Activated T-helper 1 cell treated with anti-CD3 and anti-CD28 coated beads, Interleukin-12 subunit alpha, Interleukin-12 subunit beta, Interleukin-2, Interleukin-4 antibody, amounts not matched to agents 30 ng/mL and 10 ng/mL and 1 ng/mL, durations not matched to agents 14 hours and 24 hours and 36 hours (primary cell): ENCODE results near the gene ADAP1. TPM values are rescaled to one million over a fixed set of nuclear protein-coding genes. Genes with fewer than 3 reads are reported as not detected.
A peak's percentile ranks its signal among the peaks of the same experiment; 100 is the strongest.

Experiments used
- DNase-seq: peaks from one replicate; pipeline ENCODE4 v3.0.0; 2021; ENCODE audit warnings: low spot score
- H3K27ac Mint-ChIP-seq: one replicate; pipeline ENCODE4 v1.8.0; 2021; ENCODE audit warnings: mild to moderate bottlenecking, mixed read lengths
- H3K27me3 Mint-ChIP-seq: one replicate; pipeline ENCODE4 v1.8.0; 2022; ENCODE audit warnings: mild to moderate bottlenecking, moderate library complexity, mixed read lengths; ENCODE audit not compliant: insufficient read depth
- H3K36me3 Mint-ChIP-seq: one replicate; pipeline ENCODE4 v1.8.0; 2021; ENCODE audit warnings: low read depth, mixed read lengths
- H3K4me1 Mint-ChIP-seq: one replicate; pipeline ENCODE4 v1.8.0; 2021; ENCODE audit warnings: low read depth, mixed read lengths
- H3K4me3 Mint-ChIP-seq: one replicate; pipeline ENCODE4 v1.8.0; 2021; ENCODE audit warnings: mild to moderate bottlenecking, moderate library complexity, mixed read lengths
- H3K9me3 Mint-ChIP-seq: one replicate; pipeline ENCODE4 v1.8.0; 2021; ENCODE audit warnings: mixed read lengths
- intact Hi-C: fragments of 100-400 bp; cut with micrococcal nuclease; formaldehyde crosslinking; loops from one replicate; pipeline ENCODE4 v1.15.1; 2024
- total RNA-seq: library from RNA; stranded (reverse); gene quantifications from 2 replicates; pipeline ENCODE4 v1.2.3, GENCODE V29; 2022

Gene ADAP1
- total RNA-seq, 1 donor from 2014 or later, result 80.9 TPM

DNA sequence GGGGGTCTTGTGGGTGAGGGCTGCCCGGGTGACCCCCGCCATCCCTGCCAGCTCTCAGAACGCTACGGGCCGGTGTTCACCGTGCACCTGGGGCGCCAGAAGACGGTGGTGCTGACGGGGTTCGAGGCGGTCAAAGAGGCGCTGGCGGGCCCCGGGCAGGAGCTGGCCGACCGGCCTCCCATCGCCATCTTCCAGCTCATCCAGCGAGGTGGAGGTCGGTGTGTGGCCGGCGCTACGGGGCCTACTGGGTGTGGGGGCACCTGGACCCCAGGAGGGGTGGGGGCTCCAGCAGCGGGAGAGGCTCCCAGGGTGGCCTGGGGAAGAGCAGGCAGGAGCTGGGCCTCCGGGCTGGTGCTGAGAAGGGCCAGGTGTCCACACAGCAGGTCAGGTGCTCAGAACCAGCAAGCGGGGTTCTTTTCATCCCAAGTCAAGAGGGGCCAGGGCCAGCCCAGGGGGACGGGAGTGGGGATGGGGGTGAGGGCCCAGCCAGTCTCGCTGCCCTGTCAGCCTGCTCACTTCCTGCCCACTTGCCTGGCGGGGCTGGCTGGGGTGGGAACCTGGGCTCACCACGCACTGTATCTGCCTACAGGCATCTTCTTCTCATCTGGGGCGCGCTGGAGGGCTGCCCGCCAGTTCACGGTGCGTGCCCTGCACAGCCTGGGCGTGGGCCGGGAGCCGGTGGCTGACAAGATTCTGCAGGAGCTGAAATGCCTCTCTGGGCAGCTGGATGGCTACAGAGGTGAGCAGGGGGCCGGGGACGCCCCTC is 30.1 kb upstream of the ADAP1 start:
- no peak overlapping the region for H3K4me3 Mint-ChIP-seq
- no peak for DNase-seq
- H3K4me1 Mint-ChIP-seq, result no peaks in the 10 kb centered on the region
- H3K27ac Mint-ChIP-seq, result no peak overlapping the region
- no peaks in the 10 kb centered on the region for H3K36me3 Mint-ChIP-seq
- no peaks in the 10 kb centered on the region for H3K27me3 Mint-ChIP-seq
- intact Hi-C loops, result no loop called here
- H3K9me3 Mint-ChIP-seq, result no peaks in the 10 kb centered on the region

DNA sequence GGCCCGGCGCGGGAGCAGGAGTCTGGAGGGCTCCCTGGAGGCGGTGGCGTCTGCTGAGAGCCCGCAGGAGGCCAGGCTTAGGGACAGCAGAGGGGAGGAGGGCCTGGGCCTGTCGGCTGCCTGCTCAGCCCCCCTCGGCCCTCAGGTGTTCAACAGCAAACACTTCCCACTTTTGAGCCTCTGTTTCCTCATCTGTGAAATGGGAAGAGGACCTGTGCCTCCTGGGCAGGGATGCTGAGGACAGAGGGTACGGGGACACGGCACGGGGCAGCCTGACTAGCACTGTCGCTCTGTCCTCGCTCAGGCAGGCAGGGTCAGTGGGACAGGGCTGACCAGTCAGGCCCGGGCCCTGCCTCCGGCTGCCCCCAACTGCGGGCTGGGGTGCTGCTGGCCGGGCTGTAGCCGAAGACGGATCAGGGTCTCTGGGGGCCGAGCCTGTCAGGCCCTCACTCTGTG is 29.2 kb upstream of the ADAP1 start:
- Mint-ChIP-seq H3K36me3 (no peaks in the 10 kb centered on the region), H3K4me3 (no peak overlapping the region), H3K27me3 (no peaks in the 10 kb centered on the region), H3K27ac (no peak overlapping the region), H3K9me3 (no peaks in the 10 kb centered on the region), H3K4me1 (no peaks in the 10 kb centered on the region)
- no peak for DNase-seq
- intact Hi-C loops, result no loop called here

DNA sequence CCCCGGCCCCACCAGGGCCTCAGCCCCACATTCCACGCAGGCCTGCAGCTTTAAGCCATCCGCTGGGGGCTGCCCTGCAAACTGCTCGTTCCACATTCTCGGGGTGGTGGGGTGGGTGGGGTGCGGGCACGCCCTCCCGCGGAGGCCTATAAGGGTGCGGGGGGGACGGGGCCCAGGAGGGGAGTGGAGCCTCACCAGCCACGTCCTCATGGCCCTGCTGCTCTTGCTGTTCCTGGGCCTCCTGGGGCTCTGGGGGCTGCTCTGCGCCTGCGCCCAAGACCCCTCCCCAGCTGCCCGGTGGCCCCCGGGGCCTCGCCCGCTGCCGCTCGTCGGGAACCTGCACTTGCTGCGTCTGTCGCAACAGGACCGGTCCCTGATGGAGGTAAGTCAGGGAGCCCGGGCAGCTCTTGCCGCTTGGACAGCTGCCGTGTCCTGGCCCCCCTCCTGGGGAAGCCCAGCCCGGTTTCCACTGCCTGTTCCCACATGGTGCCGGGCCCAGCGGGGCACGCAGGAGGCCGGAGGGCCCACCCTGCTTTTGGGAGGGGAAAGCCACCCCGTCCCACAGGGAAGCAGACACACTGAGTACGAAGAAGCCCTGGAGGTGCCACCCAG is 28.6 kb upstream of the ADAP1 start, which contains the start of gene CYP2W1:
TSS of gene CYP2W1 (plus strand) at position 178 of the 612 bp plus-strand sequence. CDS start at position 209, 31 bp downstream.
- H3K9me3 Mint-ChIP-seq, result no peaks in the 10 kb centered on the region
- intact Hi-C loops, result no loop called here
- no peak within 1 kb of the TSS for H3K27ac Mint-ChIP-seq
- H3K4me1 Mint-ChIP-seq, result no peaks in the 10 kb centered on the region
- H3K27me3 Mint-ChIP-seq, result no peaks in the 10 kb centered on the region
- no peaks in the 10 kb centered on the region for H3K36me3 Mint-ChIP-seq
- H3K4me3 Mint-ChIP-seq, result no peak within 1 kb of the TSS
- DNase-seq, result no peak

DNA sequence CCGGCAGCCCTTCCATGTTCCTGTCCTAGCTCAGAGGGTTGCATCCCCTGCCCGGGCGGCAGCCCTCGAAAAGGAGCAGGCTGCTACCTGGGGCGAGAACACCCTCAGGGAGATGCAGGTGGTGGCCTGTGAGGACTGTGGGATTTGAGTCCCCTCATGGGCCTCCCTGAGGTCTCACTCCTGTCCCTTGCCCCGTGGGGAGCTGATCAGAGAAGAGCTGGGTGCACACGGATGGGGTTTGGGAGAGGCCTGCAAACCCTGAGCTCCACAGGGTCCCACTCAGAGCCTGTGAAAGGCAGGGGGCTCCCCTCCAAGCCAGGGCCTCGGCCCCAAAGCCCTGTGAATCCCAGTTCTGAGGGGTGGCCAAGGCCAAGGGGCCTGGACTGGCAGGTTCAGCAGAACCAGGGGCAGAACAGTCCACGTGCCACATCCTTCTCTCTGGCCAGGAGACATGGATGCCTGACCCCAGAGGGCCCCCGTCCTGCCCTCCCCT is 28.1 kb upstream of the ADAP1 start:
- Mint-ChIP-seq H3K4me1 (no peaks in the 10 kb centered on the region), H3K36me3 (no peaks in the 10 kb centered on the region), H3K27ac (no peak overlapping the region), H3K27me3 (no peaks in the 10 kb centered on the region), H3K9me3 (no peaks in the 10 kb centered on the region), H3K4me3 (no peak overlapping the region)
- intact Hi-C loops, result no loop called here
- DNase-seq, result no peak

DNA sequence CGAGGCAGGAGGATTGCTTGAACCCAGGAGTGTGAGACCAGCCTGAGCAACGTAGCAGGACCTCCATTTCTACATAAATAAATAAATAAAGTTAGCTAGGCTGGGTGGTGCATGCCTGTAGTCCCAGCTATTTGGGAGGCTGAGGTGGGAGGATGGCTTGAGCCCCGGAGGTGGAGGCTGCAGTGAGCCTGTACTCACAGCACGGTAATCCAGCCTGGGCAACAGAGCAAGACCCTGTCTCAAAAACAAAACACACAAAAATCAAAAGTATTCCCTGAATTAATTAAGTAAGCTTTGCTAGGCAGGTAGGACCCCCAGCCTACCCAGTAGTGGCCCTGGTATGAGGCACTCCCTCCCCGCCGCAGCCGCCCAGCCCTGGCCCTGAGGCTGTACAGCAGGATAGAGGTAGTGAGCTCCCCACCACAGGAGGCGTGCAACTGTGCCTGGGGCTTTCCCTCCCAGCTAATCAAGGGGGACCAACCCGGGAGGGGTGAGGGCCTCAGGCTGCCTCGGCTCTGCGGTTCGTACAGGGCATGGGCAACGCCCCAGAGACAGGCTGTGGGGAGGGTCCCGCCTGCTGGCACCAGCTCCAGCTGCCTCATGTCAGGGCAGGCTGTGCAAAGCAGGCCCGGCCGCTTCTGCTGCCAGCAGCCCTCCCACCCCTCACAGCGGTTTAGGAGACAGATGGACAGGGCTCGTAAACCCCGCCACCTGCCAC is 27.5 kb upstream of the ADAP1 start:
- no peak overlapping the region for H3K4me3 Mint-ChIP-seq
- DNase-seq, result no peak
- intact Hi-C loops, result no loop called here

DNA sequence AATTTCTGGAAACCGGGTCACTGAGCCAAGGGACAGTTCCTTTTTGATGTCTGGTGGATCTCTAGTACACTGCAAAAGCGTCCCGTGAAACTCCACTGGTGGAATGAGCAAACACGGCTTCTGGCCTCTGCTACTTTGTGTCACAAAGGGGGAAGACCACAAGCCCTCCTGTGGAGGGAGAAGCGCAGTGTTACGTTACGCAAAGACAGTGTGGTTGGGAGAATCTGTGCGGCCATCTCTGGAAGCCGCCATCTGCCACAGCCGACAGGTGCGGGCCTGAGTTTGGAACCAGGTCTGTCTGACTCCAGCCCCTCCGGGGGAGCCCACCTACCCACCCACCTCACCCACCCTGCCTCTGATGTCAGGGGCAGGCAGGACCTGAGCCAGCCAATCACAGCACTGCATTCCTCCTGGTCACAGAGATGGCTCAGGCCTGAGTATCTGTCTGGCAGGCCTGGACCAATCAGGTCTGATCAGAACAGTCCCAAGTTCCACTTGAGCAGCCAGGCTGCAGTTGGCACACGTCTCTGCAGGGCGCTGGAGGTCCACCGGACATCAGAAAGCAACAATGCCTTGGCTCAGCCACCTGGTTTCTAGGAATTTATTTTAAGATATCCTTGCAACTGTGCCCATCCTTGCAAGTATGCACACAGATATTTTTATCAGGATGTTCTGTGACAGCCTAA is 25.5 kb upstream of the ADAP1 start:
- H3K4me3 Mint-ChIP-seq, result no peak overlapping the region
- H3K36me3 Mint-ChIP-seq, result no peaks in the 10 kb centered on the region
- intact Hi-C loops, result loop anchor here (10.0 kb wide), 1 partner anchor 185 kb away; the partner anchor contains the start of gene ZFAND2A
- H3K27me3 Mint-ChIP-seq, result no peaks in the 10 kb centered on the region
- H3K27ac Mint-ChIP-seq, result no peak overlapping the region
- H3K4me1 Mint-ChIP-seq, result no peaks in the 10 kb centered on the region
- no peak for DNase-seq
- H3K9me3 Mint-ChIP-seq, result no peaks in the 10 kb centered on the region

More for the DNA sequence above, 27.5 kb upstream of the ADAP1 start:
- no peaks in the 10 kb centered on the region for H3K9me3 Mint-ChIP-seq
- H3K36me3 Mint-ChIP-seq, result no peaks in the 10 kb centered on the region
- no peak overlapping the region for H3K27ac Mint-ChIP-seq
- no peaks in the 10 kb centered on the region for H3K4me1 Mint-ChIP-seq
- H3K27me3 Mint-ChIP-seq, result no peaks in the 10 kb centered on the region

DNA sequence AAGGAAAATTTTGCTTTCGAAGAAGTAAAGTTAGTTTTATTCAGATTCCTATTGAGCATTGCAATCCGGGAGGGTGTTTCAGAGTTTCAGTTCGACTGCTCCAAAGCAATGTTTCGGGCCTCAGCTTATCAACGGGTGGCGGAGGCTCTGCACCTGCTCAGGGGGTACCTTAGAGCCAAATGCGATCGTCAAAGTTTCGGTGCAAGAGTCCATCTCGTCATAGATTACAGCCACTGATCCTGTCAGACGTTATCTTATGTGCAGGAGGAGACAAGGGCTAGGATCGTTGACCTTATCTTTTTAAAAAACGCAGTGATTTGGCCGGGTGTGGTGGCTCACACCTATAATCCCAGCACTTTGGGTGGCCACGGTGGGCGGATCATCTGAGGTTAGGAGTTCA is 24.7 kb upstream of the ADAP1 start:
- Mint-ChIP-seq H3K36me3 (peaks cover 3% of the 10 kb centered on the region), H3K4me1 (no peaks in the 10 kb centered on the region), H3K4me3 (no peak overlapping the region), H3K27ac (no peak overlapping the region), H3K9me3 (no peaks in the 10 kb centered on the region), H3K27me3 (no peaks in the 10 kb centered on the region)
- intact Hi-C loops, result loop anchor here (10.0 kb wide), 1 partner anchor 186 kb away; the partner anchor contains the start of gene ZFAND2A
- no peak for DNase-seq

DNA sequence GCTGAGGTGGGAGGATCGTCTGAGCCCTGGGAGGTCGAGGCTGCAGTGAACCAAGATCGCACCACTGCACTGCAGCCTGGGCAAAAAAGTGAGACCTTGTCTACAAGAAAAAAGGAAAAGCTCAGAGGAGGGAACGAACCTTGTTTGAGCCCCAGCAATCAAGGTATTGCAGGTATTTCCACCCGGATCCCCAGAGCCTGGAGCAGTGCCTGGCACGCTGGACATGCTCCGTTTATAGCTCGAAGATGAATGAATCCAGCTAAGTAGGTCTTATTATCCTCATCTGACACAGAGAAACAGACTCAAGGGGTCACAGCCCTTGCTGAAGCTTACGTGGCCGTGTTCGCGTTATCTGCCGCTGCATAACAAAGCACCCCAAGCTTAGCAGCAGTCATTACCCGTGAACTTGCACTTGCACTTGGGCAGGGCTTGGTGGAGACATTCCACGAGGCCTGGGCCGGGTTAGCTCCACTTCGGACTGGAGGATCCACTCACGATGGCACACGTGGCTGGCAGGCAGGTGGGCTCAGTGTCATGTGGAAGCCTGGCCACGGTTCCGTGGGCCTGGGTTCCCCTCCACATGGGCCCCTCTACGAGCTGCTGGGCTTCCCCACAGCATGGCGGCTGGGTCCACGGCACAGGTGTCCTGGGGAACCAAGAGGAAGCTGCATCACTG is 24.1 kb upstream of the ADAP1 start:
- H3K27me3 Mint-ChIP-seq, result no peaks in the 10 kb centered on the region
- intact Hi-C loops, result loop anchor here (10.0 kb wide), 1 partner anchor 186 kb away; the partner anchor contains the start of gene ZFAND2A

DNA sequence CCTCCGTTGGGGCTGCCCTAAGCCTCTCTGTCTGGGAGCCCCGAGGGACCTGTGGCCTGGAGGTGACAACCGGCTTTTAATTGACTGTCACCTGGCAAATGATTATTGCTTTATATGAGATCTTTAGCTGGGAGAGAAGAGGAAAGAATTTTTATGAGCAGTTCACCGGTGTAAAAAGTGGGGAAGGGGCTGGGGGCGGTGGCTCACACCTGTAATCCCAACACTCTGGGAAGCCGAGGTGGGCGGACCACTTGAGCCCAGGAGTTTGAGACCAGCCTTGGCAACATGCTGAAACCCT is 23.5 kb upstream of the ADAP1 start:
- no peaks in the 10 kb centered on the region for H3K4me1 Mint-ChIP-seq
- no peak for DNase-seq
- H3K27ac Mint-ChIP-seq, result no peak overlapping the region
- intact Hi-C loops, result loop anchor here (10.0 kb wide), 1 partner anchor 187 kb away; the partner anchor contains the start of gene ZFAND2A
- no peaks in the 10 kb centered on the region for H3K27me3 Mint-ChIP-seq
- H3K9me3 Mint-ChIP-seq, result no peaks in the 10 kb centered on the region
- H3K36me3 Mint-ChIP-seq, result peaks cover 3% of the 10 kb centered on the region
- H3K4me3 Mint-ChIP-seq, result no peak overlapping the region

More for the DNA sequence above, 24.1 kb upstream of the ADAP1 start:
- no peak overlapping the region for H3K4me3 Mint-ChIP-seq
- no peak overlapping the region for H3K27ac Mint-ChIP-seq
- H3K9me3 Mint-ChIP-seq, result no peaks in the 10 kb centered on the region
- no peaks in the 10 kb centered on the region for H3K4me1 Mint-ChIP-seq
- peaks cover 3% of the 10 kb centered on the region for H3K36me3 Mint-ChIP-seq
- no peak for DNase-seq

DNA sequence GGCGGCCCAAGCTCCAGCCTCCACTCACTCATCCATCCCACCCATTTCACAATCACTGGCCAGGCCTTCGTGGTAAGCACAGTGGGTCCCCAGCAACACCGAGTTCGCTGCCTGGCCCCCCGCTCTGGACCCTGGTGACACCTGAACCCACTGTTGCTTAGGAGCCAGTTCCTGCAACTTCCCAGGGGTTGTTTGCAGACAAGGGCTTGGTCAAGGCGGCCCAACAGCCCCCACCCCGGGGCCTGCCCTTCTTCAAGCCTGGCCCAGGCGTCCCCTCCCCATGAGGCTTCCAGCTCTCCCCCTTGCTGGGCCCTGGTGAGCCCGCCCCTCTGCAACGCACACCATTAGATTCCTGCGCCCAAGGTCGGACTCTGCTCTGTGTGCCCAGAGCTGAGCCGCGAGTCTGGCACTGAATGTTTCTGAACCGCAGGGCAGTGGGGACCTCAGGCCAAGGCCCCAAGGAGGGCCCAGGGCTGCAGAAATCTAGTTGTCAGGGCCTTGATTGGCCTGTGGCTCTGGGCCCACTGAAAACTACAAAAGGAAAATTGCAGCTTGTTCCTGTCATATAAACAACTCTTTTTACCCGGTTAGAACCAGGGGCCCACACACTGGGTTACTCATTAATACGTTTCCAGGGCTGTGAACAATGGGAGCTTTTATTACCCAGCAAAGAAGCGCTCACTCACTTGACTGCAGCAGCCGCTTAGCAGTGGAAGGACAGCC is 23.0 kb upstream of the ADAP1 start:
- intact Hi-C loops, result loop anchor here (10.0 kb wide), 1 partner anchor 187 kb away; the partner anchor contains the start of gene ZFAND2A
- H3K4me3 Mint-ChIP-seq, result peak overlapping the region; percentile 19
- peaks cover 6% of the 10 kb centered on the region for H3K36me3 Mint-ChIP-seq
- H3K27ac Mint-ChIP-seq, result no peak overlapping the region
- H3K9me3 Mint-ChIP-seq, result no peaks in the 10 kb centered on the region
- DNase-seq, result no peak
- no peaks in the 10 kb centered on the region for H3K27me3 Mint-ChIP-seq
- H3K4me1 Mint-ChIP-seq, result no peaks in the 10 kb centered on the region

DNA sequence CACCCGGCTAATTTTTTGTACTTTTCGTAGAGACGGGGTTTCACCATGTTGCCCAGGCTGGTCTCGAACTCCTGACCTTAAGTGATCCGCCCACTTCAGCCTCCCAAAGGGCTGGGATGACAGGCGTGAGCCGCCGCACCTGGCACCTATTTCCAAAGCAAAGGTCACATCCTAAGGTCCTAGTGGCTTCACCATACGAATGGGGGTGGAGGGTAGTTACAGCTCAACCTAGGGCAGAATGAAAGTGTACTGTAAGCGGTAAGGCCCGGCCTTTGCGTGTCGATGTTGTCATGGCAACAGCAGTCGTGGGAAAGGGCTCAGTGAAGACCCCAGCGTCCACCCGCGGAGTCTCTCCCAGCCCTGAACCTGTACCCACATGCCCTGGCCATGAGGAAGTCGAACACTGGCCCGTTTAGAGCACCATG is 22.4 kb upstream of the ADAP1 start:
- H3K27ac Mint-ChIP-seq, result no peak overlapping the region
- no peaks in the 10 kb centered on the region for H3K9me3 Mint-ChIP-seq
- peak overlapping the region; percentile 58 for H3K4me3 Mint-ChIP-seq
- H3K36me3 Mint-ChIP-seq, result peaks cover 12% of the 10 kb centered on the region
- H3K27me3 Mint-ChIP-seq, result no peaks in the 10 kb centered on the region
- DNase-seq, result no peak
- intact Hi-C loops, result loop anchor here (10.0 kb wide), 1 partner anchor 188 kb away; the partner anchor contains the start of gene ZFAND2A
- H3K4me1 Mint-ChIP-seq, result peaks cover 3% of the 10 kb centered on the region
